Endothelial cell of umbilical vein (primary cell): ENCODE data around the gene PLAC8. TPM values are rescaled to one million over a fixed set of nuclear protein-coding genes. Genes with fewer than 3 reads are reported as not detected.

ENCODE experiments used
- BruUV-seq: library from RNA; stranded (reverse); fragments of 400-500 nt; replicated peaks from 2 replicates; lab custom pipeline; 2021; lab: Mats Ljungman, UMichigan
- CTCF ChIA-PET: fragments of 300-600, 350-600 bp; sonication (Branson Sonifier 250); formaldehyde crosslinking; loops from one replicate; lab custom pipeline; 2021; ENCODE audit warnings: antibody characterized with exemption, inconsistent platforms; lab: Charles Lee
- POLR2A ChIA-PET: fragments of 300-600, 350-600 bp; sonication (Branson Sonifier 250); formaldehyde crosslinking; loops from one replicate; lab custom pipeline; 2021; ENCODE audit warnings: antibody characterized with exemption, inconsistent platforms; lab: Charles Lee
- DNase-seq: peaks from one replicate; pipeline ENCODE4 v3.0.0-alpha.2; 2011; ENCODE audit warnings: low read depth, low spot score
- FAIRE-seq: peaks from 2 replicates; lab custom pipeline; 2011; peaks lifted over from hg19 to GRCh38; lab: Jason Lieb, UNC
- H2AFZ ChIP-seq: 2 replicates; pipeline ENCODE4 v1.6.0; 2012; ENCODE audit warnings: low read depth, low read length, control low read depth, inconsistent platforms
- H3K27ac ChIP-seq: 2 replicates; pipeline ENCODE4 v1.5.1; 2011; ENCODE audit warnings: low read depth, mild to moderate bottlenecking, control low read depth, low read length, moderate library complexity; ENCODE audit not compliant: insufficient read depth
- H3K27me3 ChIP-seq, 2 experiments: 2 replicates each; pipeline versions ENCODE4 v1.6.0 to v1.6.1; 2011; ENCODE audit warnings: low read length in 2 of 2, mixed read lengths in 1 of 2; ENCODE audit not compliant: control insufficient read depth in 2 of 2, insufficient read depth in 2 of 2
- H3K36me3 ChIP-seq, 2 experiments: 2 replicates in 1 of 2; 3 replicates in 1 of 2; pipeline ENCODE4 v1.5.1; 2011; ENCODE audit warnings: low read length in 2 of 2, mild to moderate bottlenecking in 1 of 2, moderate library complexity in 1 of 2; ENCODE audit not compliant: control insufficient read depth in 2 of 2, insufficient read depth in 2 of 2; ENCODE audit errors: extremely low read depth in 1 of 2
- H3K4me1 ChIP-seq: 3 replicates; pipeline ENCODE4 v1.5.1; 2011; ENCODE audit warnings: mild to moderate bottlenecking, low read length; ENCODE audit not compliant: control insufficient read depth, insufficient read depth; ENCODE audit errors: extremely low read depth
- H3K4me2 ChIP-seq: 2 replicates; pipeline ENCODE4 v1.6.1; 2011; ENCODE audit warnings: low read length, control low read depth, mixed read lengths; ENCODE audit not compliant: insufficient read depth
- H3K4me3 ChIP-seq, 3 experiments: fragments of 200-600 bp in 1 of 3; sonication (generic), shearing (Covaris generic) in 1 of 3; replicated peaks in 1 of 3; 2 replicates each; pipeline ENCODE4 v1.5.1; 2011 to 2016; ENCODE audit warnings: control low read depth in 3 of 3, low read length in 3 of 3, mild to moderate bottlenecking in 2 of 3, inconsistent platforms in 1 of 3, low read depth in 1 of 3, moderate library complexity in 1 of 3; ENCODE audit not compliant: insufficient read depth in 1 of 3
- H3K79me2 ChIP-seq: 2 replicates; pipeline ENCODE4 v1.6.0; 2012; ENCODE audit warnings: low read length, inconsistent platforms; ENCODE audit not compliant: control insufficient read depth, insufficient read depth
- H3K9ac ChIP-seq: replicated peaks from 2 replicates; pipeline ENCODE3; 2011; ENCODE audit warnings: low read length, control low read depth; ENCODE audit not compliant: insufficient read depth; ENCODE audit errors: extremely low read depth
- H3K9me1 ChIP-seq: replicated peaks from 3 replicates; pipeline ENCODE4 v1.6.0; 2011; ENCODE audit warnings: mild to moderate bottlenecking, low read length; ENCODE audit not compliant: control insufficient read depth, insufficient read depth; ENCODE audit errors: extremely low read depth
- H3K9me3 ChIP-seq: replicated peaks from 2 replicates; pipeline ENCODE4 v1.5.1; 2012; ENCODE audit warnings: low read length, inconsistent platforms; ENCODE audit not compliant: control insufficient read depth, insufficient read depth
- H4K20me1 ChIP-seq: replicated peaks from 2 replicates; pipeline ENCODE3; 2011; ENCODE audit warnings: mild to moderate bottlenecking, low read length; ENCODE audit not compliant: control insufficient read depth, insufficient read depth; ENCODE audit errors: extremely low read depth
- EZH2 ChIP-seq: IDR thresholded peaks from 2 replicates; pipeline ENCODE4 v1.6.1; 2012; ENCODE audit warnings: borderline replicate concordance, low read depth, mild to moderate bottlenecking, moderate library complexity, low read length, inconsistent platforms; ENCODE audit not compliant: severe bottlenecking
- FOS ChIP-seq: IDR thresholded peaks from 2 replicates; pipeline ENCODE4 v1.6.1; 2011; ENCODE audit warnings: mild to moderate bottlenecking, low read length, moderate library complexity, borderline replicate concordance; ENCODE audit not compliant: insufficient read depth
- GATA2 ChIP-seq: IDR thresholded peaks from 2 replicates; pipeline ENCODE4 v1.7.0; 2011; ENCODE audit warnings: low read depth, mild to moderate bottlenecking, moderate library complexity, mixed read lengths, low read length; ENCODE audit not compliant: insufficient read length, insufficient read depth
- JUN ChIP-seq: IDR thresholded peaks from 2 replicates; pipeline ENCODE4 v1.6.1; 2011; ENCODE audit warnings: borderline replicate concordance, low read depth; ENCODE audit not compliant: insufficient read length, insufficient read depth
- MAX ChIP-seq: IDR thresholded peaks from 2 replicates; pipeline ENCODE4 v1.6.1; 2011; ENCODE audit not compliant: insufficient read depth, insufficient read length
- MYC ChIP-seq: IDR thresholded peaks from one replicate; pipeline ENCODE4 v1.6.1; 2011; ENCODE audit warnings: mild to moderate bottlenecking, low read depth, low read length
- POLR2A ChIP-seq: IDR thresholded peaks from 2 replicates; pipeline ENCODE4 v1.6.1; 2012; ENCODE audit warnings: low read depth, mild to moderate bottlenecking, control low read depth, low read length
- POLR2AphosphoS5 ChIP-seq: IDR thresholded peaks from 2 replicates; pipeline ENCODE4 v1.6.1; 2012; ENCODE audit warnings: low read depth, mild to moderate bottlenecking, control low read depth, low read length, moderate library complexity; ENCODE audit not compliant: insufficient read depth
- dilution Hi-C: fragments of 300-500 bp; cut with MboI; formaldehyde crosslinking; loops from one replicate; pipeline ENCODE4 v1.15.0; 2019; ENCODE audit warnings: low sequenced_read_pairs; ENCODE audit not compliant: extremely low pct_ligation_motif_present
- intact Hi-C: fragments of 100-400 bp; cut with micrococcal nuclease; formaldehyde crosslinking; loops from one replicate; pipeline ENCODE4 v1.10.0; 2022
- polyA plus RNA-seq, 4 experiments: library from polyadenylated mRNA; depleted of rRNA in 3 of 4; stranded (reverse) in 3 of 4; unstranded in 1 of 4; fragments of >200 nt; gene quantifications; 2 replicates each; pipeline versions ENCODE4 v1.2.1 to v1.2.3, GENCODE V29; 2011 to 2012; ENCODE audit warnings: missing spikeins in 1 of 4
- total RNA-seq: library from RNA; stranded (reverse); gene quantifications from 2 replicates; pipeline ENCODE4 v1.2.3, GENCODE V29; 2021
- TF ChIP-seq, protein P1 (sequence below), 2 donors: IDR thresholded peaks; 1 replicate in 1 of 2; 2 replicates in 1 of 2; pipeline ENCODE4 v1.5.1; 2011; ENCODE audit warnings: low read length in 2 of 2, mild to moderate bottlenecking in 2 of 2, moderate library complexity in 2 of 2, control low read depth in 1 of 2, inconsistent platforms in 1 of 2, low read depth in 1 of 2; ENCODE audit not compliant: insufficient read depth in 1 of 2; ENCODE audit errors: extremely low read depth in 1 of 2

The PLAC8 gene
- total and polyA plus RNA-seq, 2 donors (not counting 3 experiments of a cell fraction or from before 2014, with no cell fraction given) = 4.9 to 5.7 TPM

DNA sequence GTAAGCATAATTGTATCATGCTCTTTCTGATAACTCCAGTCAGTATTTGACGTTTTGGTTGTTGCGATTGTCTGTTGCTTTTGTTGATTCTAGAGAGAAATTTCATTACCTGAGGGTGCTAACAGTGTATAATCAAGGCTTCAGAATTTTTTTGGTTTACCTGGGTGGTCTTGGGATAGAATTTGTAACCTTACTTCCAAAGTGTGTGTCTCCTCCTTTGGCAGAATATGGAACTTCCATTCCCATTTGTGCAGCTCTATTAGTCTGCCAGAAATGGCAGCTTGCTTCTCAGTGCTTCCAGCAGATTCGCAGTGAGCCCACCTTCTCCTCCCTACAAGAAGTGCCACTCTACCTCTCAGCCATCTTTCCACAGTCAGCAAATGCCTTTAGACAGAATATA lies 74.3 kb downstream of the PLAC8 start:
- Histone ChIP-seq H3K9ac (no peak overlapping the region), H3K79me2 (peaks cover 72% of the 10 kb centered on the region), H4K20me1 (no peaks in the 10 kb centered on the region), H2AFZ (no peak overlapping the region), H3K4me3 (no peak overlapping the region), H3K4me2 (no peak overlapping the region), H3K9me3 (no peaks in the 10 kb centered on the region), H3K27ac (no peak overlapping the region), H3K9me1 (no peaks in the 10 kb centered on the region), H3K4me1 (peaks cover 28% of the 10 kb centered on the region), H3K27me3 (no peaks in the 10 kb centered on the region), H3K36me3 (no peaks in the 10 kb centered on the region)
- BruUV-seq = no TSS peak
- TF ChIP-seq MYC = no peak
- no peak for TF ChIP-seq JUN
- TF ChIP-seq, protein P1, sequence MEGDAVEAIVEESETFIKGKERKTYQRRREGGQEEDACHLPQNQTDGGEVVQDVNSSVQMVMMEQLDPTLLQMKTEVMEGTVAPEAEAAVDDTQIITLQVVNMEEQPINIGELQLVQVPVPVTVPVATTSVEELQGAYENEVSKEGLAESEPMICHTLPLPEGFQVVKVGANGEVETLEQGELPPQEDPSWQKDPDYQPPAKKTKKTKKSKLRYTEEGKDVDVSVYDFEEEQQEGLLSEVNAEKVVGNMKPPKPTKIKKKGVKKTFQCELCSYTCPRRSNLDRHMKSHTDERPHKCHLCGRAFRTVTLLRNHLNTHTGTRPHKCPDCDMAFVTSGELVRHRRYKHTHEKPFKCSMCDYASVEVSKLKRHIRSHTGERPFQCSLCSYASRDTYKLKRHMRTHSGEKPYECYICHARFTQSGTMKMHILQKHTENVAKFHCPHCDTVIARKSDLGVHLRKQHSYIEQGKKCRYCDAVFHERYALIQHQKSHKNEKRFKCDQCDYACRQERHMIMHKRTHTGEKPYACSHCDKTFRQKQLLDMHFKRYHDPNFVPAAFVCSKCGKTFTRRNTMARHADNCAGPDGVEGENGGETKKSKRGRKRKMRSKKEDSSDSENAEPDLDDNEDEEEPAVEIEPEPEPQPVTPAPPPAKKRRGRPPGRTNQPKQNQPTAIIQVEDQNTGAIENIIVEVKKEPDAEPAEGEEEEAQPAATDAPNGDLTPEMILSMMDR (IDR thresholded peaks at IDR 0.05; ENCODE audit: extremely low read depth in 1 of 2, insufficient read depth in 1 of 2, low read depth in 1 of 2, low read length in 2 of 2) = no peak
- no peak for TF ChIP-seq GATA2
- TF ChIP-seq FOS = no peak
- no peak for TF ChIP-seq POLR2AphosphoS5
- TF ChIP-seq EZH2 = no peak
- no peak for TF ChIP-seq MAX
- no peak for TF ChIP-seq POLR2A
- FAIRE-seq (no peak), DNase-seq (no peak)
- ChIA-PET CTCF (interaction anchor here (1.0 to 2.7 kb wide), 3 partner anchors 9 to 241 kb away, joined by 3 to 9 read pairs (median 4); no protein-coding TSS in a partner anchor), POLR2A (no interaction called here)
- intact Hi-C loops = no loop called here
- dilution Hi-C loops = no loop called here

Other genes starting within 250 kb of the PLAC8 start
- gene SEC31A, start 223.6 kb downstream of the PLAC8 start, total RNA-seq = 290 and 301 TPM in 2 replicates
- 226 and 252 TPM in 2 replicates for gene SEC31A, start 223.6 kb downstream of the PLAC8 start, polyA plus RNA-seq
- gene THAP9, start 214.0 kb downstream of the PLAC8 start, total RNA-seq = 1.7 and 3.2 TPM in 2 replicates
- 0.86 and 0.99 TPM in 2 replicates for gene THAP9, start 214.0 kb downstream of the PLAC8 start, polyA plus RNA-seq
- gene LIN54, start 103.9 kb downstream of the PLAC8 start, total RNA-seq = 14.8 and 15.7 TPM in 2 replicates
- 6.2 and 6.5 TPM in 2 replicates for gene LIN54, start 103.9 kb downstream of the PLAC8 start, polyA plus RNA-seq
- 47.3 and 53.0 TPM in 2 replicates for gene COPS4, start 79.5 kb downstream of the PLAC8 start, total RNA-seq
- 29.8 and 30.7 TPM in 2 replicates for gene COPS4, start 79.5 kb downstream of the PLAC8 start, polyA plus RNA-seq
- gene COQ2, start 170.1 kb upstream of the PLAC8 start, total RNA-seq = 26.4 and 28.0 TPM in 2 replicates
- 20.5 and 25.5 TPM in 2 replicates for gene COQ2, start 170.1 kb upstream of the PLAC8 start, polyA plus RNA-seq
- 6.6 and 7.0 TPM in 2 replicates for gene HPSE, start 220.1 kb upstream of the PLAC8 start, total RNA-seq
- gene HPSE, start 220.1 kb upstream of the PLAC8 start, polyA plus RNA-seq = 3.5 and 3.7 TPM in 2 replicates